ENCODE results near the gene TUBA8. TPM values are rescaled to one million over a fixed set of nuclear protein-coding genes. Genes with fewer than 3 reads are reported as not detected.

Gene TUBA8
- total and polyA plus RNA-seq, 7 experiments from 2014 or later: 0.33 to 3.5 (median 3.1) TPM

DNA sequence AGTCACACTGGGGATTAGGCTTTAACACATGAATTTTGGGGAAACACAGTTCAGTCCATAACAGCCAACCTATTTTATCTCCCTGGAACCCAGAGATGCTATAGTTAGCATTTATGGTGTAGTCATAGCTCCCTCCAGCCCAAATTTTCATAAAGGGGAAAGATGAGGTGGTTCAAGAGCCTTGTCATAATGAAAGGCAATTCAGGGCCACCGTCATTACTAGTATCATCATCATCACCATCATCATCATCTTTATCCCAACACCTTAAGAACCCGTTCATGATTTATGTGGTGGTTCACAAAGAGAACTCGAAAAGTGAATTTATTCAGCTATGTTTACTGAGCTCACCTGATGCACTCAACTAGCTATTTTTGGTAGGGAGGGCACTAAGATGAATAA is 2.4 kb upstream of the TUBA8 start:
- Mint-ChIP-seq H3K27ac (no peak overlapping the region), H3K4me3 (no peak overlapping the region), H3K4me1 (peaks cover 9 to 14% (median 11%) of the 10 kb centered on the region in 7 donors), H3K27me3 (peaks cover 21 to 45% (median 39%) of the 10 kb centered on the region in 5 donors), H3K36me3 (peaks cover 7 to 35% (median 27%) of the 10 kb centered on the region in 5 donors), H3K9me3 (peaks cover 0 to 22% (median 7%) of the 10 kb centered on the region in 11 donors)
- Histone ChIP-seq H3K27ac (ENCODE audit: low read depth, low read length) (no peak overlapping the region), H3K27me3 (ENCODE audit: control insufficient read depth in 2 of 2, insufficient read depth in 2 of 2, low read length in 2 of 2) (peaks cover 0 to 3% of the 10 kb centered on the region in 2 donors), H3K4me1 (ENCODE audit: control insufficient read depth in 2 of 2, insufficient read depth in 2 of 2, low read length in 2 of 2) (peaks cover 0 to 7% of the 10 kb centered on the region in 2 donors), H3K36me3 (ENCODE audit: control insufficient read depth in 2 of 3, insufficient read depth in 3 of 3, low read length in 3 of 3) (no peaks in the 10 kb centered on the region), H3K4me3 (ENCODE audit: low read length) (no peak overlapping the region), H3K9me3 (ENCODE audit: control insufficient read depth in 2 of 3, low read length in 3 of 3) (peaks cover 0 to 4% (median 0%) of the 10 kb centered on the region in 3 experiments)
- CTCF ChIA-PET: no interaction called here
- POLR2A ChIA-PET: no interaction called here
- ATAC-seq: no peak
- no peak for DNase-seq
- intact Hi-C loops (cut with micrococcal nuclease): no loop called here

DNA sequence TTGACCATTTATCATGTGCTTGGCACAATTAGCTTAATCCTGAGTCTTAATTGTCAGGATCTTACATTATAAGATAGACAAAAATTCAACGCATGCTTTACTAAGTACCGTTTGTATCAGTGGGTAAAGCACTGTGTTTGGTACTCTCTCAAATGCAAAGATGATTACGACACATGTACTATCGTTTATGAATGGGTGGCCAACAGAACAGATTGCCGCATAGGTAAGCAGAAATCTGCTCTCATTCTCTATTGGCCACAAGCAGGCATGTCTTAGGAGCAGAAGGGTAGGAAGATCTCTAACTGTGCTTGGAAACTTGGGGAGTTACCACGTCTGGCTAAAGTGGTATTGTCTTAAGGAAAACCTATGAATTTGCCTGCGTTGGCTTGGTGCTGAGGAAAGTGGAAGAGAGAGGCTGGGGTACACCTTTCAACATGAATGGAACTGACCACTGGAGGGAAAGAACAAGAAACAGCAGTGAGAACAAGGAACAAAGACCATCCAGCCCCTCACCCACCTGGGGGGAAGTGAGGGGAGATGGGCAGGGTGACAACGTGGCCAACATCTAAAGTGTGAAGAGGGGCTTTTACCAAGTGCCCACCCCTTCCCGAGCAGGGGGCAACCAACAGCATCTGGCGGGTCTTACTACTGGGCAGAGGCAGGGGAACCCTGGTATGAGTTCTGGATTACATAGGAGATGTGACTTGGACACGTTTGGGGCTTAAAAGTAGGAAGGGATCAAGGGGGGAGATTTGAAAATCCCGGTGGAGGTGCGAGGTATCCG is 1.0 kb upstream of the TUBA8 start:
- peak overlapping the region; percentile 30 to 77 (median 65) for H3K4me3 Mint-ChIP-seq
- Histone ChIP-seq H3K27me3 (ENCODE audit: control insufficient read depth in 2 of 2, insufficient read depth in 2 of 2, low read length in 2 of 2) (peaks cover 0 to 3% of the 10 kb centered on the region in 2 donors), H3K27ac (ENCODE audit: low read depth, low read length) (no peak overlapping the region), H3K4me3 (ENCODE audit: low read length) (no peak overlapping the region), H3K9me3 (ENCODE audit: control insufficient read depth in 2 of 3, low read length in 3 of 3) (peaks cover 0 to 4% (median 0%) of the 10 kb centered on the region in 3 experiments), H3K36me3 (ENCODE audit: control insufficient read depth in 2 of 3, insufficient read depth in 3 of 3, low read length in 3 of 3) (no peaks in the 10 kb centered on the region), H3K4me1 (ENCODE audit: control insufficient read depth in 2 of 2, insufficient read depth in 2 of 2, low read length in 2 of 2) (peaks cover 6 to 17% of the 10 kb centered on the region in 2 donors)
- POLR2A ChIA-PET: no interaction called here
- H3K4me1 Mint-ChIP-seq: peaks cover 20 to 25% (median 21%) of the 10 kb centered on the region in 7 donors
- CTCF ChIA-PET: no interaction called here
- intact Hi-C loops (cut with micrococcal nuclease): no loop called here
- ATAC-seq (no peak), DNase-seq (no peak)
- H3K27ac Mint-ChIP-seq: no peak overlapping the region
- peaks cover 0 to 22% (median 7%) of the 10 kb centered on the region in 11 donors for H3K9me3 Mint-ChIP-seq
- peaks cover 2 to 23% (median 13%) of the 10 kb centered on the region in 5 donors for H3K36me3 Mint-ChIP-seq
- H3K27me3 Mint-ChIP-seq: peaks cover 28 to 55% (median 45%) of the 10 kb centered on the region in 5 donors

DNA sequence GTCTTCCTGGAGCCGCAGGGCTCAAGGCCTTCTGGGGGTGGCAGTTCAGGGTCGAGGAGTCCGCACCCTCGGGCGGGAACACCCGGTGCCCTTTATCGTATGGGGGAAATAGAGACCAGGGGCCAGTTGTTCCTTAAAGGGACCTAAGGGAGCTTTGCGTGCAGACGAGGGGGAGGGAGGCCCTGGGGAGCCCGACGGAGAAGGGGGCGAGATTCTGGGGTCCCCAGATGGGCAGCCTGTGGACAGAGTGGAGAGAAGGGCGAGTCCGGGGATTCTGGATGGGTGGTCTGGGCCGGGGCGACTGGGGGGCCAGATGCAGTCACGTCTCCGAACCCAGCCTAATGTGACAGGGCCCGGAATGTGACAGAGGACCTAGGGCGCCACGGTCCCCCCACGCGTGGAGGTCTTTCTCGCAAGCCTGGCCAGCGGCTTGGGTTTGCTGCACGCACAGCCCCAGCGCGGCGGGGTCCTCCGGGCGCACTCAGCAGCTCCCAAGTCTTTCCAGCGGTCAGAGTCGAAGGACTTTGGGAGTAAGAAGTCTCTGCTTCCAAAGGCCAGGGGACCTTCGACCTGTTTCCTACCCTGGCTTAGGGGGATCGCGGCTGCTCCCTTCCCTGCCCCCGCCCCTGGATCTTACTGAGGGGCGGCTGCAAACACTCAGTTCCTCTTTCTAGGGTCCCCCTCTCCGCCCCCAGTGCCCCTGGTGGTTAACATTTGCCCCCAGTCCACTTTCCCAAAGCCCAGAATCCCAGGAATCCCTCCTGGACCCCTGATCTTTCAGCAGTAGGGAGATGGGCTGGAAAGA is 547 bp downstream of the TUBA8 start:
- peaks cover 0 to 10% (median 0%) of the 10 kb centered on the region in 5 donors for H3K36me3 Mint-ChIP-seq
- H3K4me1 ChIP-seq (ENCODE audit: control insufficient read depth in 2 of 2, insufficient read depth in 2 of 2, low read length in 2 of 2): peaks cover 6 to 17% of the 10 kb centered on the region in 2 donors
- peaks cover 0 to 3% of the 10 kb centered on the region in 2 donors for H3K27me3 ChIP-seq (ENCODE audit: control insufficient read depth in 2 of 2, insufficient read depth in 2 of 2, low read length in 2 of 2)
- H3K36me3 ChIP-seq (ENCODE audit: control insufficient read depth in 2 of 3, insufficient read depth in 3 of 3, low read length in 3 of 3): no peaks in the 10 kb centered on the region
- peaks cover 19 to 28% (median 22%) of the 10 kb centered on the region in 7 donors for H3K4me1 Mint-ChIP-seq
- no peak overlapping the region for H3K27ac ChIP-seq (ENCODE audit: low read depth, low read length)
- H3K9me3 Mint-ChIP-seq: peaks cover 0 to 12% (median 3%) of the 10 kb centered on the region in 11 donors
- ChIA-PET POLR2A (no interaction called here), CTCF (no interaction called here)
- no peak for DNase-seq
- peak overlapping the region in 7 of 10 donors; percentile 4 to 77 (median 61) for H3K4me3 Mint-ChIP-seq
- peaks cover 28 to 50% (median 45%) of the 10 kb centered on the region in 5 donors for H3K27me3 Mint-ChIP-seq
- H3K9me3 ChIP-seq (ENCODE audit: control insufficient read depth in 2 of 3, low read length in 3 of 3): peaks cover 0 to 4% (median 0%) of the 10 kb centered on the region in 3 experiments
- ATAC-seq: no peak
- intact Hi-C loops (cut with micrococcal nuclease): no loop called here
- H3K27ac Mint-ChIP-seq: no peak overlapping the region
- no peak overlapping the region for H3K4me3 ChIP-seq (ENCODE audit: low read length)

DNA sequence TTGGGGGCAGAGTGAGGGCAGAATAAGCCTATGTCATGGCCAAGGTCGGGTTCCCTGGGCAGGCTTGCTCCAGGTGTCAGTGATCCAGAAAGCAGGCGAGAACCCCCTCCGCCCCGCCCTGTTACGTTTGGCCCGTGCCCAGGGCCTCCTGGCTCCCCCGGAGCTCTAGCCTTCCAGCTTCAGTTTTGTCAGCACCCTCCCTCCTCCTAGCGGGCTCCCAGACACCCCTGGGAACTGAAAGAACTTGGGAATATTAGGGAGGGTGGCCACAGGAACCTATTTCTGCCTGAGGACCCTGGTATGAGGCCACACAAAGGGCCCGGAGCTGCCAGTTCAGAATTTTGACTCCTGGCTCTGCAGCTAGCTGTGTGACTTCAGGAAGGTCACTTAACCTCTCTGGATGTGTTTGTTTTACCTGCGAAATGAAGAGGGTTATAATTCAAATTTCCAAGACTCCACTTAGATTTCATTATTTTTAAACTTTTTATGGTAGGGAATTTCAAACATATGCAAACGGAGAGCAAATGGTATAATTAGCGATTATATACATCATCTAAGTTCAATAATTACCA is 1.2 kb downstream of the TUBA8 start:
- peak overlapping the region in 1 of 10 donors; percentile 66 for H3K4me3 Mint-ChIP-seq
- no peak overlapping the region for H3K4me3 ChIP-seq (ENCODE audit: low read length)
- CTCF ChIA-PET: no interaction called here
- H3K27ac ChIP-seq (ENCODE audit: low read depth, low read length): no peak overlapping the region
- peaks cover 6 to 17% of the 10 kb centered on the region in 2 donors for H3K4me1 ChIP-seq (ENCODE audit: control insufficient read depth in 2 of 2, insufficient read depth in 2 of 2, low read length in 2 of 2)
- no peaks in the 10 kb centered on the region for H3K36me3 ChIP-seq (ENCODE audit: control insufficient read depth in 2 of 3, insufficient read depth in 3 of 3, low read length in 3 of 3)
- intact Hi-C loops (cut with micrococcal nuclease): no loop called here
- H3K9me3 Mint-ChIP-seq: peaks cover 0 to 6% (median 2%) of the 10 kb centered on the region in 11 donors
- H3K27me3 ChIP-seq (ENCODE audit: control insufficient read depth in 2 of 2, insufficient read depth in 2 of 2, low read length in 2 of 2): peaks cover 0 to 3% of the 10 kb centered on the region in 2 donors
- POLR2A ChIA-PET: no interaction called here
- H3K27me3 Mint-ChIP-seq: peaks cover 23 to 49% (median 45%) of the 10 kb centered on the region in 5 donors
- H3K27ac Mint-ChIP-seq: no peak overlapping the region
- ATAC-seq (no peak), DNase-seq (no peak)
- H3K4me1 Mint-ChIP-seq: peaks cover 19 to 28% (median 22%) of the 10 kb centered on the region in 7 donors
- H3K36me3 Mint-ChIP-seq: peaks cover 0 to 8% (median 0%) of the 10 kb centered on the region in 5 donors
- H3K9me3 ChIP-seq (ENCODE audit: control insufficient read depth in 2 of 3, low read length in 3 of 3): no peaks in the 10 kb centered on the region

DNA sequence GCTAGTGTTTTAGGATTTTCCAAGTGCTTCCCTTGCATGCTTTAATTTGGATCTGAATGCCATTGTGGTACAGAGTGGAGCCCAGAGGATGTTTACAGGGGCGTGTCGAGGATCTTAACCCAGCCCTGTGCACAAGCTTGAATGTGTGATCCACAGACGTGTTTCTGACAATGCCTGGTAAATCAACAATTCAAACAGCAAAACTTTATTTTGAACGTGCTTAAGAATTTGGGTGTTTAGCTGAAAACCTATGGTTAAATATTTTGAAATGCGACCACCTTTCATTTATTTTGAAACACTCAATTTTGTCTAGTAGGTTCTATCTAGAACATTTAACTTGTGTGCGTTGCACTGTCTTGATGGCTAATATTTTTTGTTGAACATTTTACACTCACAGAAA is 1.8 kb downstream of the TUBA8 start:
- Mint-ChIP-seq H3K36me3 (peaks cover 0 to 5% (median 0%) of the 10 kb centered on the region in 5 donors), H3K4me3 (no peak overlapping the region), H3K4me1 (peaks cover 19 to 28% (median 22%) of the 10 kb centered on the region in 7 donors), H3K27ac (no peak overlapping the region), H3K9me3 (peaks cover 0 to 3% (median 0%) of the 10 kb centered on the region in 11 donors), H3K27me3 (peaks cover 18 to 44% (median 40%) of the 10 kb centered on the region in 5 donors)
- ATAC-seq (no peak), DNase-seq (no peak)
- Histone ChIP-seq H3K9me3 (ENCODE audit: control insufficient read depth in 2 of 3, low read length in 3 of 3) (no peaks in the 10 kb centered on the region), H3K4me3 (ENCODE audit: low read length) (no peak overlapping the region), H3K27me3 (ENCODE audit: control insufficient read depth in 2 of 2, insufficient read depth in 2 of 2, low read length in 2 of 2) (peaks cover 0 to 3% of the 10 kb centered on the region in 2 donors), H3K36me3 (ENCODE audit: control insufficient read depth in 2 of 3, insufficient read depth in 3 of 3, low read length in 3 of 3) (no peaks in the 10 kb centered on the region), H3K27ac (ENCODE audit: low read depth, low read length) (no peak overlapping the region), H3K4me1 (ENCODE audit: control insufficient read depth in 2 of 2, insufficient read depth in 2 of 2, low read length in 2 of 2) (peaks cover 6 to 17% of the 10 kb centered on the region in 2 donors)
- intact Hi-C loops (cut with micrococcal nuclease): no loop called here
- POLR2A ChIA-PET: no interaction called here
- CTCF ChIA-PET: no interaction called here

DNA sequence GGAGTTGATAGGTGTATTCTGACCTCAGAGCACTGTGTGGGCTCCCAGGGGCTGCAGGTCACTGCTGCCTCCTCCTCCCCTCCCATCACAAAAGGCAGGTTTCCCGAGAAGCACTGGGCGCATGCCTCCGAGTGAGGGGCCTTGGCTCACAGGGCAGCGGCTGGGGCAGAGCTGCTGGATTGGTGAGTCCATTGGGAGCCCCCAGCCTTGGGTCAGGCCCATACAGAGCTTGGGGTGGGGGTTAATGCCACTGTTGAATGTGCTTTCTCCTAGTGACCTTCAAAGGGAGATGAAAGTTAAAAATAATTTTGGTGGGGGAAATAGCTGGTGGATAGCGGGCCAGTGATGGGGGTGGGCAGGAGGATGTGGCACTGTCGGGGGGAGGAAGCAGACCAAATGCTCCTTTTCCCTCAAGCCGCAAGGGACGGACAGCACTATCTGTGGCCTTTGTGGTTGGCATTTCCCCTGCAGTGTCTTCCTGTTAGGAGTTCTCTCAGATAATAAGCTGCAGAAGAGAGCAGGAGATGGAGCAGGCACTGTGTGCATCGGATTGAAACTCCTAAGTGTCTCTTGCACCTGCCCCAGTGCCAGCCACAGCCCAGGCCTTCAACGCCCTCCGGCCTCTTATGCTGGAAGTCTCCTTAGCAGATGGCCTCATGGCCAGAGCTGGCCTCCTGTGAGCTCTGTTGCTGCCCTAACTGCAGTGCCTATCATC is 3.2 kb downstream of the TUBA8 start:
- H3K4me3 ChIP-seq (ENCODE audit: low read length): no peak overlapping the region
- Mint-ChIP-seq H3K36me3 (no peaks in the 10 kb centered on the region), H3K9me3 (no peaks in the 10 kb centered on the region), H3K27me3 (peaks cover 18 to 42% (median 33%) of the 10 kb centered on the region in 5 donors), H3K4me3 (peak overlapping the region in 5 of 10 donors; percentile 7 to 54 (median 30)), H3K4me1 (peaks cover 22 to 31% (median 24%) of the 10 kb centered on the region in 7 donors), H3K27ac (peak overlapping the region in 2 of 9 donors; percentile 0 to 72)
- H3K27me3 ChIP-seq (ENCODE audit: control insufficient read depth in 2 of 2, insufficient read depth in 2 of 2, low read length in 2 of 2): peaks cover 0 to 3% of the 10 kb centered on the region in 2 donors
- ChIA-PET CTCF (no interaction called here), POLR2A (no interaction called here)
- H3K27ac ChIP-seq (ENCODE audit: low read depth, low read length): no peak overlapping the region
- H3K4me1 ChIP-seq (ENCODE audit: control insufficient read depth in 2 of 2, insufficient read depth in 2 of 2, low read length in 2 of 2): peaks cover 6 to 17% of the 10 kb centered on the region in 2 donors
- no peaks in the 10 kb centered on the region for H3K36me3 ChIP-seq (ENCODE audit: control insufficient read depth in 2 of 3, insufficient read depth in 3 of 3, low read length in 3 of 3)
- H3K9me3 ChIP-seq (ENCODE audit: control insufficient read depth in 2 of 3, low read length in 3 of 3): no peaks in the 10 kb centered on the region
- DNase-seq: no peak
- intact Hi-C loops (cut with micrococcal nuclease): no loop called here
- ATAC-seq: peak; percentile 36

Data from naive thymus-derived CD4-positive, alpha-beta T cell (primary cell).